HL-60/S4 (cell line): ENCODE measurements around the gene GMEB1.
"Not testable (repeated sequence)": the region's sequence is repeated elsewhere in the genome, so short reads cannot be mapped to it uniquely, and the experiment has no call there.

Source experiments
- in situ Hi-C: fragments of 300-500 bp; cut with MboI; formaldehyde crosslinking; loops from 2 replicates; pipeline ENCODE4 v1.14.3; 2022; ENCODE audit warnings: low sequenced_read_pairs

GMEB1 gene

GRCh38 chr1:28750330-28750729, 81.7 kb downstream of the GMEB1 start:
- in situ Hi-C loops = no loop called here

- in situ Hi-C loops = not testable (repeated sequence)
Measured at GRCh38 chr1:28750771-28751294, 82.2 kb downstream of the GMEB1 start.

DNA sequence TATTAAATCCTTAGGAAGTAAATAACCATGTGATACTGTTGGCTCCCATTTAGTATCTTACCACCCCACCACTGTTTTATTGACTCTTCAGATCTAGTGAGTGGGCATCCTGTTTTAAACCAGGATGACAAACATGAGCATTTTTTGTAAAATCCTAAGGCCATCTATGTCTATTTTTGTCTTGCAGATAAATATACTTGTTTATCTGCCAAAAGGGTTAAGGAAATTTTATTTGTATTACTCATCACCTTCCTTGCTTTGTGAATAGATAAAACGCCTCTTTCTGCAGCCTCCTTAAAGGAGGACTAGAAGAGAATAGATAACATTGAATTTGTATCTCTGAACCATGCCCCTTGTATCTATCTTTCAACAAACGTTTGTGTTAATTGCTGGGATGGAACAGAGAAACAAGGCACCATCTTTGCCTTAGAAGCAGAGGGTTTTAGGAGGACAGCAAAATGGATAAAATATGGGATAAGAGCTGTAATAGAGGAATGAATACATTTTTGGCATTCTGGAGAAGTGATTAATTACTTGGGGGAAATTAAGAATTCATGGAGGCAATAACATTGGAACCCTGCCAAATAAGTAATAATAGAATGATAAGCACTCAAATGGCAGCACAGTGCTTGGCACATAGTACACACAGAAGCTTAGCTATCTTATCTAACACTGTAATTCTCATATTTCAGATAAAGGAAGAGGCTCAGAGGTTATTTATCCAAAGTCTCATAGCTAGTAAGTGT, 82.9 kb downstream of the GMEB1 start:
- in situ Hi-C loops = no loop called here

DNA sequence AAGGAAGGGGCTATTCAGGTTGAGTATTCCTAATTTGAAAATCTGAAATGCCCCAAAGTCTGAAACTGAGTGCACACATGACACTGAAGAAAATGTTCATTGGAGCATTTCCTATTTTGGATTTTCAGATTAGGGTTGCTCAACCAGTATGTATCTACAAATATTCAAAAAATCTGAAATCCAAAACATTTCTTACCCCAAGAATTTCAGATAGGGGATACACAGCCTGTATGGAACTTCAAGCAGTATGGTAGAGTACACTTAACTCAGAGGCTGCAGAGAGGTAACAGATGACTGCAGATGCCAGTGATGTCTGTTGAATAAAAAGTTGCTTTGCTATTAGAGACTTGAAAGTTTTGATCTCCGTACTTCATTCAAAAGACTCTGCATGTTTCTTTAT, 87.1 kb downstream of the GMEB1 start:
- in situ Hi-C loops = no loop called here

DNA sequence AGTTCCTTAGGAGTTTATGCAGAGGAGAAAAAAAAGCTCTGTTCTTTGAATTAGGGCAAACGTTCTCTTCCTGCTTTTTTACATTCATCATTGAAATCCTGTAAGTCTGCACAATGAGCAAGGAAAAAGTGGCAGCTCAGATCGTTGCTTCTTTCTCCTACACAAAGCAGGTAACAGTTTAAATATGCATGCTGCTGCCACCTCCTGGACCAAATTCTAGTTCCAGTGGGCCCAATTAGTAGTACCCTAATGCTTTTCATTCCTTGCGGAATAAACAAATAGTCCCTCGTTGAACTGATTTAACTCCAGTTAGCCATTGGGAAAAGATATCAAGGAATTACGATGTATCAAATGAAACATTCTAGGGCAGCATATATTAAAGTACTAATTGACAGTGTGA, 88.3 kb downstream of the GMEB1 start:
- in situ Hi-C loops = no loop called here

DNA sequence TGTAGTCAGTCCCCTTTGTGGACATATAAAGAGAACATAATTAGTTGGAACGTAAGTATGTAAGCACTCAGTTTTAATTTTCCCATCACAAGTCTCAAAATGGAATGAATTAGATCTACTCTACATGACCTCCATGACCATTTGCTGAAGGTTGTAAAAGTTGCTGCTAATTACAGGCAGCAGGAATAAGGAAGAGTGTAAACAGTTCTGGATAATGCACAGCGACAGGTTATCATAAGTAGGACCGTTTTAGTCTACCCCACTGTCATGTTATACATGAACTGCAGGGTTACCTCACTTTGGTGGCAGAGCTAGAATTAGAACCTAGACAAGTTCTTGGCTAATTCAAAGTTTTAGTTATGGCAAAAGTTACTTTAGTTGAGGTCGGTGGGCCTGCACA, 89.8 kb downstream of the GMEB1 start:
- in situ Hi-C loops = no loop called here

GRCh38 chr1:28759257-28759656, 90.7 kb downstream of the GMEB1 start:
- in situ Hi-C loops = no loop called here

GRCh38 chr1:28761189-28761588, 92.6 kb downstream of the GMEB1 start:
- in situ Hi-C loops = no loop called here

DNA sequence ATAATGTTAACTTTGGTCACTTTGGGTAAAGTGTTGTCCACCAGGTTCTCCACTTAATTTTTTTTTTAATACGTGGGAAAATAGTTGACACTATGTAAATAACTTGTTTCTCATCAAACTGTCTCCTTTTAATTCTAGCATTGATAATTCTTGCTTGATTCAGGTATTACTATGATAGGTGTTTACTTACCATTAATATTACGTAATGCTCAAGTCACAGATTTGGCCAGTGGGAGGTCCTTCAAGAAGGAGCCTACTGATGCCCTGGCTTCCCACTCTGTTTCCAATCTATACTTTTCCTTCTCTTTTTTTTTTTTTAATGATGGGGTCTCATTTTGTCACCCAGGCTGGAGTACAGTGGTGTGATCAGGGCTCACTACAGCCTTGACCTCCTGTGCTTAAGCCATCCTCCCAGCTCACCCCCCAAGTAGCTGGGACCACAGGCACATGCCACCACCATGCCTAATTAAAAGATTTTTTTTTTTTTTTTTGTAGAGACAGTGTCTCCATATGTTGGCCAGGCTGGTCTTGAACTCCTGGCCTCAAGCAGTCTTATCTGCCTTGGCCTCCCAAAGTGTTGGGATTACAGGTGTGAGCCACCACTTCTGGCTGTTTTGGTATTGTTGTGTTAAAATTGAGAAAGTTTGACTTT, 98.1 kb downstream of the GMEB1 start:
- in situ Hi-C loops = no loop called here
